H7 (cell line): Measurements from ENCODE around the gene TRIP10. TPM values are rescaled to one million over a fixed set of nuclear protein-coding genes. Genes with fewer than 3 reads are reported as not detected.
"Not testable (repeated sequence)": the region's sequence is repeated elsewhere in the genome, so short reads cannot be mapped to it uniquely, and the experiment has no call there.

Source experiments
- DNase-seq: peaks from one replicate; pipeline ENCODE4 v3.0.0; 2012
- H3K27me3 ChIP-seq: 2 replicates; pipeline ENCODE4 v1.6.0; 2011; ENCODE audit warnings: mild to moderate bottlenecking, low read length; ENCODE audit not compliant: control insufficient read depth, insufficient read depth
- H3K36me3 ChIP-seq: replicated peaks from 2 replicates; pipeline ENCODE4 v1.5.1; 2011; ENCODE audit warnings: low read length; ENCODE audit not compliant: control insufficient read depth, insufficient read depth
- H3K4me3 ChIP-seq: 2 replicates; pipeline ENCODE4 v1.5.1; 2011; ENCODE audit warnings: low read depth, mild to moderate bottlenecking, control low read depth, low read length, moderate library complexity; ENCODE audit not compliant: insufficient read depth
- total RNA-seq: library from RNA; depleted of rRNA; stranded (reverse); fragments of >200 nt; shearing (Covaris generic); gene quantifications from 2 replicates; pipeline ENCODE4 v1.2.3, GENCODE V29; 2014

TRIP10 gene
- total RNA-seq, 1 experiment from 2014 or later: 92.2 TPM

DNA sequence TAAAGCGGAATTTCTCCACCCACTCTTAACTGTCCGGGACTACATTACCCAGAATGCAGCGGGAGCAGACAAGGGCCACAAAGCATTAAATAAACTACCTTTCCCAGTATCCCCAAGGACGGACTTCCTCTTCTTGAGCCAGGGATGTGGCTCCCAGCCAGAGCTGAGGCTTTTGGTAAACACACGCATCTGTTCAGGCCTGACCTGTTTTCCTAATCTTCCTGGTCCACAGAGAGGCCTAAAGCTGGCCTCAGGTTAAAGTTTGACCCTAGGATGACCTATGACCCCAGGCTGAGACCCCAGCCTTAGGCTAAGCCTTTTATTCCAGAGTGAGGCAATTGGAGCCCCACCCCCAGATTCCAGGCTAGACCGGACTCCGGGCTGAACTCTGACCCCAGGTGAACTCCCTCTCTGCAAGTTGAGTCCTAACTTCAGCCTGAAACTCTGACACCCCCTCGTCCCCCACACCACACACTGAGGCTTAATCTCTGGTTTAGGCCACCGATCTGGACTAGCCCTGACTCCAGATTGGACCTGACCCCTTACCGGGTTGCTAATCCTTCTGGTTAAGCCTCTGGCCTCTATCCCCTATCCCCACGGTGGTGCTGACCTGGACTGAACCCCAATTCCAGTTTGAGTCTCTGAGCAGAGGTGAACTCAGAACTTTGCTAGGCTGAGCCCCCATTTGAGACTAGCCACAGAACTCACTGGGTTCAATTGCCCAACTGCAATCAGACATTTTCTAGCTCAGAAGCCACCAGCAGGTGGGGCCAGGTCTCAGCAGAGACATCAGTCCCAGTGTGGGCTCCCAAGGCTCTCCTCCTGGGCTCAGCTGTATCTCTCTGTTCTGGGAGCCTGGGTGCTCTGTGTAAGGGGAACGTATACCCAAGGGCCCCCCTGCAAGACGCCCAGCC is 1.4 kb upstream of the TRIP10 start:
- Histone ChIP-seq H3K4me3 (no peak overlapping the region; the same call in 1 of the 2 replicates), H3K27me3 (no peaks in the 10 kb centered on the region), H3K36me3 (peaks cover 4% of the 10 kb centered on the region)
- DNase-seq: peak; percentile 76

- no peaks in the 10 kb centered on the region for H3K27me3 ChIP-seq
- peak; percentile 60 for DNase-seq
- peak overlapping the region; percentile 35 for H3K4me3 ChIP-seq
- H3K36me3 ChIP-seq: peaks cover 10% of the 10 kb centered on the region
Observed at GRCh38 chr19:6738787-6739389, 592 bp upstream of the TRIP10 start.

DNA sequence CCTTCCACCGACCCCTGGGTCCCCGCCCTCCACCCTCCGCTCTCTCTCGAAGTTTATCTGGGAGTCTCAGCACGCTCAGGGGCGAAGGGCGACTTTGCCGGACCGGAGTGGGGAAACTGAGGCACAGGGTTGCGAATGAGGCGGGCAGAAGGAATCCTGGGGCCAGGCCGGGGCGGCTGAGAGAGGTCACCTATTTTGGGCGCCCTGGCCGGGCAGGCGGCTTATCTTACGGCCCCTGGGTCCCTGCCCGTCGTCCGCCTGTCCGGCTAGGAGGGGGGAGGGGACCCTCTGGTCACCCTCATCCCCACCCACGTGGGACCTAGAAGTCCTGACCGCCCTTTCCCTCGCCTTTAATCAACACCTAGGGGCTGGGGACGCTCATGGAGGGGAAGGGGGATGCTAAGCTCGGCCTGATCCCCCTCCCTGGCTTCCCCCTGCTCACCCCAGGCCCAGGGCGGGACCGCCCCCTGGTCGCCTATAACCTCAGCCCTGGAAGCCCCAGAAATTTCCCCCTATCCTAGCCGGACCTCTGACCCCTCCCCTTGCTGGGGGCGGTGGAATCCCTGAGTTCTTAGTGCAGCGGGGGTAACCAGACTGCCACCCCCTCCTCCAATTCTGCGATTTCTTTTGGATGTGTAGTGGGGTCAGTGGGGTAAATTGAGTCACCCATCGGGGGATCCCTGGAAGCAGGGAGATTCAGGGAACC is 556 bp downstream of the TRIP10 start:
- Histone ChIP-seq H3K36me3 (peaks cover 16% of the 10 kb centered on the region), H3K4me3 (peak overlapping the region; percentile 79), H3K27me3 (no peaks in the 10 kb centered on the region)
- DNase-seq: peak; percentile 93

- H3K4me3 ChIP-seq: peak overlapping the region; percentile 79
- H3K36me3 ChIP-seq: peaks cover 18% of the 10 kb centered on the region
- no peaks in the 10 kb centered on the region for H3K27me3 ChIP-seq
- DNase-seq: peak; percentile 92
Observed at GRCh38 chr19:6740589-6741343, 1.3 kb downstream of the TRIP10 start.

GRCh38 chr19:6743066-6743465 is 3.6 kb downstream of the TRIP10 start:
- peaks cover 27% of the 10 kb centered on the region for H3K36me3 ChIP-seq
- no peak overlapping the region for H3K4me3 ChIP-seq
- peak; percentile 35 for DNase-seq
- H3K27me3 ChIP-seq: no peaks in the 10 kb centered on the region

DNA sequence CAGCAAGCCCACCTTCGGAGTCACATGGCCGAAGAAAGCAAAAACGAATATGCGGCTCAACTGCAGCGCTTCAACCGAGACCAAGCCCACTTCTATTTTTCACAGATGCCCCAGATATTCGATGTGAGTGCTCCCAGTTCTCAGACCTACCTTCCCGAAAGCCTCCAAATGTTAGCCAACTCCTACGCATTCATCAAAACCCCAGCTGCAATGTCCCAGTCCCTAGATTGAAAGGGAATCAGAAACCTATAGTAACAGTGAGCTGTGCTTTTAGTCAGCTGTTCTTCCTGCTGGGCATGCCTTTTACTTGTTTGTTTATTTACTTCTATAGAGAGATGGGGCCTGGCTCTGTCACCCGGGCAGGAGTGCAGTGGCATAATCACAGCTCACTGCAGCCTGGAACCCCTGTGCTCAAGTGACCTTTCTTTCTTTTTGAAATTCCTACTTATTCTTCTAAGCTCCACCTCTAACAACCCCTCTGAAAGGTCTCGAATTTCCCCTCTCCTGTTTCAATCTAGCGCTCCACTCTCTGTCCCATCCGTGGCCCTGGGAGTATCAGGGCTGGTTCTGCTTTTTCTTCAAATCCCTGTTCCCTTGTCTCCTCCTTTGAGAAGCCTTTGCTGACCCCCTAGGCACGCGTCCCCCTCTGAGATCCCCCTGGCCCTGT is 4.4 kb downstream of the TRIP10 start:
- Histone ChIP-seq H3K4me3 (no peak overlapping the region), H3K36me3 (peaks cover 31% of the 10 kb centered on the region), H3K27me3 (no peaks in the 10 kb centered on the region)
- peak; percentile 55 for DNase-seq

DNA sequence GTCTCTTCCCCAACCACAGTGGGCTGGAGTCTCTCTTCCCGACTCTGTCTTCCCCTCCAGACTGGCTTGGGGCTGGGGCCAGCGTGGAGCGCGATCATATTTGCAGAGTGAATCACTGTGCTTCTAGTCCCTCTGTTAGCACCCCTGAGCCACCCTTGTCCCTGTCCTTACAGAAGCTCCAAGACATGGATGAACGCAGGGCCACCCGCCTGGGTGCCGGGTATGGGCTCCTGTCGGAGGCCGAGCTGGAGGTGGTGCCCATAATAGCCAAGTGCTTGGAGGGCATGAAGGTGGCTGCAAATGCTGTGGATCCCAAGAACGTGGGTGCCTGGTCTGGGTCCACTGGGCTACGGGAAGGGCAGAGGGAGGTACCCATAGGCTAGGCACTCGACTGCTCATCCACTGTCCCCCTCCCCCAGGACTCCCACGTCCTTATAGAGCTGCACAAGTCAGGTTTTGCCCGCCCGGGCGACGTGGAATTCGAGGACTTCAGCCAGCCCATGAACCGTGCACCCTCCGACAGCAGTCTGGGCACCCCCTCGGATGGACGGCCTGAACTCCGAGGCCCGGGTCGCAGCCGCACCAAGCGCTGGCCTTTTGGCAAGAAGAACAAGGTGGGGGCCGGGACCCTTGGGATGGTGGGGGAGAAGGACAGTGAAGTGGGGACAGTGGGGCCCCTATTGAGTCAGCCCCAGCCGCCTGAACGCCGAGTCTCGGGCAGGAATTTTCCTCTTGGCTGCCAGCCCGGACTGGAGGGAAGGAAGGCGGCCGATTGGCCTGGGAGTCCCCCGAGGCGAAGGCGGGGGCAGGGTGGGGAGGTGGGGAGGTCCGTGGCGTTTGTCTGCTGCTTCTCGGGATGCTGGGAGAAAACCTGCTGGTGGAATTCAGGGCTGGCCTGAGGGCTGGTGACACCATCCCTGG is 5.2 kb downstream of the TRIP10 start:
- peaks cover 36% of the 10 kb centered on the region for H3K36me3 ChIP-seq
- DNase-seq: peak; percentile 54
- H3K27me3 ChIP-seq: no peaks in the 10 kb centered on the region
- H3K4me3 ChIP-seq: no peak overlapping the region

GRCh38 chr19:6745965-6746364 is 6.5 kb downstream of the TRIP10 start:
- H3K27me3 ChIP-seq: no peaks in the 10 kb centered on the region
- H3K36me3 ChIP-seq: peaks cover 42% of the 10 kb centered on the region
- no peak overlapping the region for H3K4me3 ChIP-seq
- DNase-seq: peak; percentile 34

- not testable (repeated sequence) for DNase-seq, H3K27me3 ChIP-seq, H3K4me3 ChIP-seq
- peaks cover 41% of the 10 kb centered on the region for H3K36me3 ChIP-seq
Observed at GRCh38 chr19:6748543-6748942, 9.1 kb downstream of the TRIP10 start.

DNA sequence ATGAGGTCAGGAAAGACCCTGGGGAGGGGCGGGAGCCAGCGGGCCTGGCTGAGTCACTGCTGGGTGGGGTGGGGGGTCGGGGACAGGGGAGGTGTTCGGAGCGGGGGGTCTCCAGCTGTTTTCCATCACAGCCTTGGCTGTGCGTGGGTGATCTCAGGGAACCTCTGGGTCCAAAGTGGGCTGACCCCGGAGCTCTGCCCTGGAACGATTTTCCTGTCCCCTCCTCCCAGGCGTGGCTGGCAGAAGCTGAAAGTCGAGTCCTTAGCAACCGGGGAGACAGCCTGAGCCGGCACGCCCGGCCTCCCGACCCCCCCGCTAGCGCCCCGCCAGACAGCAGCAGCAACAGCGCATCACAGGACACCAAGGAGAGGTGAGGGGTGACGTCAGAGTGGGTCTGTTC is 10.6 kb downstream of the TRIP10 start:
- DNase-seq: no peak
- peaks cover 35% of the 10 kb centered on the region for H3K36me3 ChIP-seq

DNA sequence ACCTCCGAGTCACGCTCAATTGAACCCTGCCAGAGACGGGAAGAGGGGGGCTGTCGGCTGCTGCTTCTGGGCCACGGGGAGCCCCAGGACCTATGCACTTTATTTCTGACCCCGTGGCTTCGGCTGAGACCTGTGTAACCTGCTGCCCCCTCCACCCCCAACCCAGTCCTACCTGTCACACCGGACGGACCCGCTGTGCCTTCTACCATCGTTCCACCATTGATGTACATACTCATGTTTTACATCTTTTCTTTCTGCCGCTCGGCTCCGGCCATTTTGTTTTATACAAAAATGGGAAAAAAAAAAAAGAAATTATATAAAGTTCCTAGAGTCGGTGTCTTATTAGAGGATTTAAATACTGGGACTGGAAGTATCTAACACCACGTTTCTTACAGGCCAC is 11.7 kb downstream of the TRIP10 start:
- no peak for DNase-seq
- Histone ChIP-seq H3K4me3 (no peak overlapping the region), H3K36me3 (peaks cover 33% of the 10 kb centered on the region), H3K27me3 (no peaks in the 10 kb centered on the region)

More for the DNA sequence above, 10.6 kb downstream of the TRIP10 start:
- Histone ChIP-seq H3K4me3 (no peak overlapping the region), H3K27me3 (no peaks in the 10 kb centered on the region)

- H3K36me3 ChIP-seq: peaks cover 26% of the 10 kb centered on the region
- H3K27me3 ChIP-seq: no peaks in the 10 kb centered on the region
- H3K4me3 ChIP-seq: peak overlapping the region; percentile 39
- peak; percentile 97 for DNase-seq
Observed at GRCh38 chr19:6752256-6753177, 13.0 kb downstream of the TRIP10 start.
